ENCODE measurements around the gene SOX6.

SOX6 gene

GRCh38 chr11:15938983-15939382 is 417.4 kb downstream of the SOX6 start:
- no peaks in the 10 kb centered on the region for H4K20me1 ChIP-seq (ENCODE audit: insufficient read depth, low read length, poor library complexity, severe bottlenecking)
- H3K9me3 ChIP-seq (ENCODE audit: insufficient read depth, low read depth, low read length): no peaks in the 10 kb centered on the region
- H3F3A ChIP-seq (ENCODE audit: low read depth): no peaks in the 10 kb centered on the region
- no peak overlapping the region for H3K4me2 ChIP-seq (ENCODE audit: low read depth, low read length, poor library complexity, severe bottlenecking)
- no peak overlapping the region for H2AFZ ChIP-seq (ENCODE audit: low read length)
- no peaks in the 10 kb centered on the region for H3K27me3 ChIP-seq (ENCODE audit: insufficient read depth, low read length, poor library complexity, severe bottlenecking)
- no peak for TF ChIP-seq EZH2phosphoT487 (IDR thresholded peaks at IDR 0.05; ENCODE audit: borderline replicate concordance)
- TF ChIP-seq CTCF (conservative IDR thresholded peaks at IDR 0.05; ENCODE audit: low read length): no peak
- H3K9me2 ChIP-seq (replicated peaks; ENCODE audit: low read depth, low read length): no peaks in the 10 kb centered on the region
- H3K36me3 ChIP-seq (ENCODE audit: insufficient read depth, low read length): no peaks in the 10 kb centered on the region
- no peak overlapping the region for H3K4me3 ChIP-seq (ENCODE audit: low read length, poor library complexity, severe bottlenecking)
- no peaks in the 10 kb centered on the region for H3K79me2 ChIP-seq (ENCODE audit: insufficient read depth, low read length)
- no peaks in the 10 kb centered on the region for H3K4me1 ChIP-seq (ENCODE audit: insufficient read depth, low read length, poor library complexity, severe bottlenecking)
- H3K9ac ChIP-seq (ENCODE audit: low read depth, low read length, poor library complexity, severe bottlenecking): no peak overlapping the region

DNA sequence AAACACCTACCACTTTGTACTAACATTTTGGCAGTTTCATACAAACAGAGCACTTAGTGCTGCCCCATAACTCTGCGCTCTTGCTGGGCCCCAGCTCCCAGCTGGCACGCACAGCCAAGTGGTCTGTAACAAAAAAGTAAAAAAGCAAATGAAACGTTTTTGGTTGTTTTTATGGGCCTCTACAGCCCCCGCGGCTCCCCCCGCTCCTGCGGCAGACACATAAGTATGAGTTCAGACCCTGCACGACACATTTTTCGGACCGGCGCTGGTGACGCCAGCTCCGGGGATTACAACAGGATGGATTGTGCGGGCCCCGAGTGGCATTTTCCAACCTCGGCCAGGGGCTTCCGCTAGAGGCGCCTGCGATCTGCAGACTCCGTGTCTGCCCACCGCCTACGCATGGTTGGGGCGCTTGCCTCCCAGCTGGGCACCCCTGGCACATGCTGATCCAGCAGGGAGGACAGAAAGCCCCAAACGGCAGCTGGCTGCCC is 418.2 kb downstream of the SOX6 start:
- H3K9me3 ChIP-seq (ENCODE audit: insufficient read depth, low read depth, low read length): no peaks in the 10 kb centered on the region
- H3K27me3 ChIP-seq (ENCODE audit: insufficient read depth, low read length, poor library complexity, severe bottlenecking): no peaks in the 10 kb centered on the region
- TF ChIP-seq EZH2phosphoT487 (IDR thresholded peaks at IDR 0.05; ENCODE audit: borderline replicate concordance): no peak
- TF ChIP-seq CTCF (conservative IDR thresholded peaks at IDR 0.05; ENCODE audit: low read length): no peak
- H3K9ac ChIP-seq (ENCODE audit: low read depth, low read length, poor library complexity, severe bottlenecking): no peak overlapping the region
- H3K9me2 ChIP-seq (replicated peaks; ENCODE audit: low read depth, low read length): no peaks in the 10 kb centered on the region
- no peak overlapping the region for H3K4me2 ChIP-seq (ENCODE audit: low read depth, low read length, poor library complexity, severe bottlenecking)
- H3K4me3 ChIP-seq (ENCODE audit: low read length, poor library complexity, severe bottlenecking): no peak overlapping the region
- no peaks in the 10 kb centered on the region for H4K20me1 ChIP-seq (ENCODE audit: insufficient read depth, low read length, poor library complexity, severe bottlenecking)
- no peaks in the 10 kb centered on the region for H3K36me3 ChIP-seq (ENCODE audit: insufficient read depth, low read length)
- no peaks in the 10 kb centered on the region for H3K4me1 ChIP-seq (ENCODE audit: insufficient read depth, low read length, poor library complexity, severe bottlenecking)
- no peaks in the 10 kb centered on the region for H3F3A ChIP-seq (ENCODE audit: low read depth)
- no peaks in the 10 kb centered on the region for H3K79me2 ChIP-seq (ENCODE audit: insufficient read depth, low read length)
- no peak overlapping the region for H2AFZ ChIP-seq (ENCODE audit: low read length)

DNA sequence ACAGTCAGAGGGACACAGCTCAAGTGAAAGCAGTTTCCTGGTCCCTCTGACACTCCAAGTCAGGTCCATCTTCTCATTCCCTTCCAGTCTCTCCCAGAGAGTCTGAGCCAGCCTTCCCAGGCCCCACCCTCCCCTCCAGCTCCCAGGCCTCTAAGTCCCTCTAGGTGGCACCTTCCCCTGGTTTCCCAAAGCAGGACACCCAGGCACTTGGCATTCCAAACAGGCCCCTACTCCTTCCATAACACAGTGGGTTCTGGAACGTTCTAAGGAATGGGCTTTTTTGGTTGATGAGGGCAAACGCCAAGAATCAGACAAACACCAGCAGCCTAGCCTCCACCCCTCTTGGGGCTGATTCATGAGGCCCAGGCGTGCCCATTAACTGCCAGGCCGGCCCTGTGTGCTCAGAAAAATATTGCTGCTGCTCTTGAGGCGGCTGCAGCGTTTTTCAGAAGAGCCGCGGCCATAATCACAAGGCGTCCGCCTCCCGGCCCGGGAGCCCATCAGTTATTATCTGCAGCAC is 418.7 kb downstream of the SOX6 start:
- no peaks in the 10 kb centered on the region for H3F3A ChIP-seq (ENCODE audit: low read depth)
- H2AFZ ChIP-seq (ENCODE audit: low read length): no peak overlapping the region
- no peaks in the 10 kb centered on the region for H3K9me2 ChIP-seq (replicated peaks; ENCODE audit: low read depth, low read length)
- H3K4me3 ChIP-seq (ENCODE audit: low read length, poor library complexity, severe bottlenecking): no peak overlapping the region
- H3K4me1 ChIP-seq (ENCODE audit: insufficient read depth, low read length, poor library complexity, severe bottlenecking): no peaks in the 10 kb centered on the region
- no peak overlapping the region for H3K4me2 ChIP-seq (ENCODE audit: low read depth, low read length, poor library complexity, severe bottlenecking)
- no peaks in the 10 kb centered on the region for H3K79me2 ChIP-seq (ENCODE audit: insufficient read depth, low read length)
- H3K36me3 ChIP-seq (ENCODE audit: insufficient read depth, low read length): no peaks in the 10 kb centered on the region
- no peak for TF ChIP-seq EZH2phosphoT487 (IDR thresholded peaks at IDR 0.05; ENCODE audit: borderline replicate concordance)
- TF ChIP-seq CTCF (conservative IDR thresholded peaks at IDR 0.05; ENCODE audit: low read length): no peak
- H4K20me1 ChIP-seq (ENCODE audit: insufficient read depth, low read length, poor library complexity, severe bottlenecking): no peaks in the 10 kb centered on the region
- no peaks in the 10 kb centered on the region for H3K9me3 ChIP-seq (ENCODE audit: insufficient read depth, low read depth, low read length)
- H3K27me3 ChIP-seq (ENCODE audit: insufficient read depth, low read length, poor library complexity, severe bottlenecking): no peaks in the 10 kb centered on the region
- no peak overlapping the region for H3K9ac ChIP-seq (ENCODE audit: low read depth, low read length, poor library complexity, severe bottlenecking)

All from Loucy (cell line).